AG09309 (cell line): ENCODE results near the gene CELF4.

ENCODE experiments used
- DNase-seq: peaks from one replicate; pipeline ENCODE4 v3.0.0-alpha.2; 2010; ENCODE audit warnings: low read depth
- H3K4me3 ChIP-seq: 2 replicates; pipeline ENCODE4 v1.5.1; 2011; ENCODE audit warnings: mild to moderate bottlenecking, low read depth, low read length, moderate library complexity; ENCODE audit not compliant: control insufficient read depth
- CTCF ChIP-seq: IDR thresholded peaks from 2 replicates; pipeline ENCODE4 v1.5.1; 2011; ENCODE audit warnings: mild to moderate bottlenecking, low read depth, low read length, inconsistent platforms; ENCODE audit not compliant: insufficient read depth, control insufficient read depth; ENCODE audit errors: missing control alignments

Gene CELF4

GRCh38 chr18:37450434-37451132 lies 115.0 kb downstream of the CELF4 start:
- no peak overlapping the region for H3K4me3 ChIP-seq
- TF ChIP-seq CTCF: no peak
- DNase-seq: no peak

GRCh38 chr18:37449618-37450017 lies 116.0 kb downstream of the CELF4 start:
- H3K4me3 ChIP-seq: no peak overlapping the region
- TF ChIP-seq CTCF: no peak
- DNase-seq: no peak

GRCh38 chr18:37448946-37449345 lies 116.7 kb downstream of the CELF4 start:
- DNase-seq: no peak
- no peak for TF ChIP-seq CTCF
- H3K4me3 ChIP-seq: no peak overlapping the region

- no peak for DNase-seq
- TF ChIP-seq CTCF: no peak
- H3K4me3 ChIP-seq: no peak overlapping the region
These were observed 117.4 kb downstream of the CELF4 start for GRCh38 chr18:37447962-37448888.

- no peak overlapping the region for H3K4me3 ChIP-seq
- TF ChIP-seq CTCF: no peak
- DNase-seq: no peak
These were observed 119.8 kb downstream of the CELF4 start for GRCh38 chr18:37445836-37446235.

GRCh38 chr18:37445368-37445767 lies 120.2 kb downstream of the CELF4 start:
- H3K4me3 ChIP-seq: no peak overlapping the region
- DNase-seq: no peak
- no peak for TF ChIP-seq CTCF
